ENCODE measurements around the gene YY2. TPM values are rescaled to one million over a fixed set of nuclear protein-coding genes. Genes with fewer than 3 reads are reported as not detected.

YY2 gene
- total and polyA plus RNA-seq, 2 of the 4 experiments (the other 2 are of a cell fraction) = 0.72 to 2.5 TPM

GRCh38 chrX:21812628-21813027 is 43.2 kb upstream of the YY2 start:
- TF ChIP-seq SMC3 (IDR thresholded peaks at IDR 0.05; ENCODE audit: low read depth, low read length) (no peak), CEBPB (IDR thresholded peaks at IDR 0.05; ENCODE audit: low read depth, low read length) (no peak), CHD1 (IDR thresholded peaks at IDR 0.05; ENCODE audit: low read depth, low read length) (no peak), RAD21 (IDR thresholded peaks at IDR 0.05; ENCODE audit: low read length) (no peak)
- Histone ChIP-seq H4K20me1 (ENCODE audit: insufficient read depth, low read length) (no peaks in the 10 kb centered on the region), H2BK15ac (ENCODE audit: low read depth, low read length) (no peak overlapping the region), H3K9me1 (ENCODE audit: insufficient read depth, low read length) (no peaks in the 10 kb centered on the region), H3K36me3 (ENCODE audit: control insufficient read depth, insufficient read depth, low read length) (no peaks in the 10 kb centered on the region), H2AK5ac (ENCODE audit: low read depth, low read length) (no peak overlapping the region), H2BK120ac (ENCODE audit: low read depth, low read length) (no peak overlapping the region), H2BK20ac (ENCODE audit: low read depth, low read length) (no peak overlapping the region), H4K8ac (ENCODE audit: low read depth in 2 of 2, low read length in 2 of 2) (no peak overlapping the region), H2BK5ac (ENCODE audit: low read depth, low read length, poor library complexity, severe bottlenecking) (no peak overlapping the region), H3K4me1 (ENCODE audit: control insufficient read depth, insufficient read depth, low read length) (no peaks in the 10 kb centered on the region), H3K23ac (ENCODE audit: low read depth, low read length) (no peak overlapping the region), H3K4me2 (ENCODE audit: low read depth, low read length) (no peak overlapping the region), H3K4me3 (ENCODE audit: insufficient read depth, low read depth, low read length) (no peak overlapping the region), H3K27me3 (ENCODE audit: control insufficient read depth, insufficient read depth, low read length) (peaks cover 16% of the 10 kb centered on the region), H3K56ac (ENCODE audit: extremely low read depth, insufficient read depth, low read length) (no peak overlapping the region), H3K79me1 (ENCODE audit: low read depth in 1 of 2, low read length in 2 of 2) (no peaks in the 10 kb centered on the region), H2AFZ (replicated peaks; ENCODE audit: low read length, poor library complexity) (no peak overlapping the region), H4K91ac (ENCODE audit: insufficient read depth, low read depth, low read length) (no peak overlapping the region), H3K18ac (ENCODE audit: low read depth, low read length) (no peak overlapping the region), H2AK9ac (replicated peaks; ENCODE audit: low read depth, low read length, poor library complexity) (no peak overlapping the region), H3K4ac (ENCODE audit: low read depth, low read length) (no peak overlapping the region), H3K9me3 (ENCODE audit: control insufficient read depth, insufficient read depth, low read length) (no peaks in the 10 kb centered on the region), H3K14ac (replicated peaks; ENCODE audit: low read depth, low read length) (no peak overlapping the region), H3K27ac (ENCODE audit: insufficient read depth, low read length) (no peak overlapping the region), H4K5ac (ENCODE audit: low read depth, low read length) (no peak overlapping the region), H3K9ac (ENCODE audit: low read depth, low read length) (no peak overlapping the region)
- no peak for DNase-seq
- no TSS peak for BruUV-seq (replicated peaks)
- in situ Hi-C loops (cut with MboI; ENCODE audit: low sequenced_read_pairs) (no loop called here), dilution Hi-C loops (cut with HindIII; ENCODE audit: low sequenced_read_pairs, unreplicated experiment) (no loop called here), intact Hi-C loops (cut with micrococcal nuclease) (no loop called here)
- ATAC-seq (ENCODE audit: low read depth) = no peak
- ChIA-PET CTCF (no interaction called here), POLR2A (ENCODE audit: unreplicated experiment) (no interaction called here)
- WGBS, 2 experiments (ENCODE audit: extremely low coverage in 2 of 2, insufficient read length in 1 of 2) = 44% methylated on average over 2 of the region's 2 CpGs; no CpG with 5 or more reads in 1 of the 2 experiments
